Measurements from ENCODE around the gene PACRG.

DNA sequence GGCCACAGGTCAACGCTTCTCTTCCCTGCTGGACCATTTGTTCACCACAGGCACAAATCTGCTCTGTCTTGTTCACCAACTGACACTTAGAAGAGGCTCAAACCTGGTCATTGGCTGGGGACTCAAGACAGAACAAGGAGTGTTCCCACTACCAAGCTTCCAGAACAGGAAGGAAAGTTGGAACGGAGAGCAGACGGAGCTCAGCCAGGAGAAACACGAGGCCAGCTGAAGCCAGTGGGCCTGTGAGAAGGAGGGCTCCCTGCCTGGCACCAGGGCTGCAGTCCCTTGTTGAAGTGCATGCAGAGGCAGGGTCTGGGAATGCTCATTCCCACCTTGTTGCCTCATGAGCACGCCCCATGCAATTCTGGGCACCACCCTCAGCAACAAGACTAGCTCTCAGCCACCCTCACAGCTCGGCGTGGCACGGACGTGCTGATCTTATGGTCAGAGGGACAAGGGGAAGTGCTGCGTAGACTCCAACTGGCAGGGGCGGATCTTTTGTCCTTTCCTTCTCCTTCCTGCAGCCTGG is 450.2 kb downstream of the PACRG start:
- TF ChIP-seq CTCF (IDR thresholded peaks at IDR 0.05) (no peak), JUNB (IDR thresholded peaks at IDR 0.05) (no peak), SMC3 (IDR thresholded peaks at IDR 0.05) (no peak), POLR2A (IDR thresholded peaks at IDR 0.05; ENCODE audit: low read length) (no peak), ESRRA (IDR thresholded peaks at IDR 0.05; ENCODE audit: borderline replicate concordance, low read length) (no peak), CHD2 (IDR thresholded peaks at IDR 0.05; ENCODE audit: low read length, partially characterized antibody) (no peak), NPAS2 (CRISPR knock-in tag; IDR thresholded peaks at IDR 0.05; ENCODE audit: borderline replicate concordance) (no peak), MAX (IDR thresholded peaks at IDR 0.05) (no peak), KDM1A (IDR thresholded peaks at IDR 0.05; ENCODE audit: low read depth) (no peak), ELK1 (IDR thresholded peaks at IDR 0.05; ENCODE audit: low read depth, low read length) (no peak), HDAC2 (IDR thresholded peaks at IDR 0.05) (no peak), CEBPB (IDR thresholded peaks at IDR 0.05) (no peak), USF2 (IDR thresholded peaks at IDR 0.05) (no peak), RARB (CRISPR knock-in tag; IDR thresholded peaks at IDR 0.05) (no peak)
